Stimulated activated CD4-positive, alpha-beta T cell treated with anti-CD3 and anti-CD28 coated beads, Interleukin-1b, Interleukin-23, amount 100 ng/mL, for 4 hours (primary cell): ENCODE results near the gene UBE2E1.

Experiments used
- DNase-seq, 2 donors: peaks; one replicate each; pipeline ENCODE4 v3.0.0-alpha.2; 2020; ENCODE audit warnings: low read depth in 2 of 2

UBE2E1 gene

GRCh38 chr3:23805633-23806533, at the start of gene UBE2E1:
Gene UBE2E1, plus strand, starts transcription at chr3:23805955. Its CDS starts 1,315 bp downstream, at chr3:23807270.
- peak; percentile 44 to 59 for DNase-seq

- DNase-seq: no peak
Observed at GRCh38 chr3:23756206-23756840, 49.4 kb upstream of the UBE2E1 start.

- DNase-seq: no peak
Observed at GRCh38 chr3:23758253-23758838, 47.4 kb upstream of the UBE2E1 start.

GRCh38 chr3:23760325-23760724, 45.4 kb upstream of the UBE2E1 start:
- DNase-seq: no peak

GRCh38 chr3:23760871-23761373, 44.8 kb upstream of the UBE2E1 start:
- DNase-seq: no peak

GRCh38 chr3:23761440-23761896, 44.3 kb upstream of the UBE2E1 start:
- DNase-seq: no peak

GRCh38 chr3:23762214-23762613, 43.5 kb upstream of the UBE2E1 start:
- DNase-seq: no peak

- no peak for DNase-seq
Observed at GRCh38 chr3:23762759-23763477, 42.8 kb upstream of the UBE2E1 start.

- DNase-seq: no peak
Observed at GRCh38 chr3:23764407-23764806, 41.3 kb upstream of the UBE2E1 start.

- no peak for DNase-seq
Observed at GRCh38 chr3:23767546-23767945, 38.2 kb upstream of the UBE2E1 start.

- no peak for DNase-seq
Observed at GRCh38 chr3:23775254-23775909, 30.4 kb upstream of the UBE2E1 start.

GRCh38 chr3:23776352-23776891, 29.3 kb upstream of the UBE2E1 start:
- DNase-seq: no peak

GRCh38 chr3:23778446-23778845, 27.3 kb upstream of the UBE2E1 start:
- no peak for DNase-seq

GRCh38 chr3:23779841-23780240, 25.9 kb upstream of the UBE2E1 start:
- no peak for DNase-seq

GRCh38 chr3:23781051-23781450, 24.7 kb upstream of the UBE2E1 start:
- DNase-seq: no peak

- DNase-seq: no peak
Observed at GRCh38 chr3:23781871-23782270, 23.9 kb upstream of the UBE2E1 start.

- no peak for DNase-seq
Observed at GRCh38 chr3:23785097-23785645, 20.6 kb upstream of the UBE2E1 start.

- DNase-seq: no peak
Observed at GRCh38 chr3:23785882-23786281, 19.9 kb upstream of the UBE2E1 start.

- DNase-seq: no peak
Observed at GRCh38 chr3:23791678-23792077, 14.1 kb upstream of the UBE2E1 start.

GRCh38 chr3:23793528-23794134, 12.1 kb upstream of the UBE2E1 start:
- no peak for DNase-seq
